OCI-LY1 (cell line): Measurements from ENCODE around the gene DYNC1LI1.

Experiments used
- H2AFZ ChIP-seq: fragments of 200-600 bp; sonication (generic), shearing (Covaris generic); 2 replicates; pipeline ENCODE4 v1.6.0; 2014; ENCODE audit warnings: antibody characterized with exemption, mild to moderate bottlenecking, low read length
- H3F3A ChIP-seq: fragments of 200-600 bp; sonication (generic), shearing (Covaris generic); 2 replicates; pipeline ENCODE4 v1.6.0; 2014; ENCODE audit warnings: mild to moderate bottlenecking, antibody characterized with exemption, low read length, moderate library complexity; ENCODE audit not compliant: insufficient read depth
- H3K27ac ChIP-seq: fragments of 200-600 bp; sonication (generic); 2 replicates; pipeline ENCODE4 v1.5.1; 2014; ENCODE audit warnings: low read length, mixed run types, mild to moderate bottlenecking, low read depth; ENCODE audit not compliant: poor library complexity, severe bottlenecking
- H3K27me3 ChIP-seq: fragments of 200-600 bp; sonication (generic); 2 replicates; pipeline ENCODE4 v1.6.0; 2014; ENCODE audit warnings: antibody characterized with exemption, mild to moderate bottlenecking, low read length, moderate library complexity; ENCODE audit not compliant: insufficient read depth
- H3K36me3 ChIP-seq: fragments of 200-600 bp; sonication (generic); 2 replicates; pipeline ENCODE4 v1.6.1; 2014; ENCODE audit warnings: mild to moderate bottlenecking, antibody characterized with exemption, low read length, moderate library complexity, mixed read lengths; ENCODE audit not compliant: insufficient read depth
- H3K4me1 ChIP-seq: fragments of 200-600 bp; sonication (generic); 2 replicates; pipeline ENCODE4 v1.5.1; 2014; ENCODE audit warnings: mild to moderate bottlenecking, low read length, moderate library complexity; ENCODE audit not compliant: insufficient read depth, severe bottlenecking
- H3K4me2 ChIP-seq: fragments of 200-600 bp; sonication (generic), shearing (Covaris generic); 2 replicates; pipeline ENCODE4 v1.6.1; 2014; ENCODE audit warnings: low read length
- H3K4me3 ChIP-seq: fragments of 200-600 bp; sonication (generic); 2 replicates; pipeline ENCODE4 v1.5.1; 2014; ENCODE audit warnings: low read length, low read depth, mild to moderate bottlenecking, mixed read lengths; ENCODE audit not compliant: poor library complexity, severe bottlenecking
- H3K79me2 ChIP-seq: fragments of 200-600 bp; shearing (Covaris generic); 2 replicates; pipeline ENCODE4 v1.6.1; 2016; ENCODE audit warnings: mixed run types, low read length, mixed read lengths; ENCODE audit not compliant: insufficient read depth
- H3K9ac ChIP-seq: fragments of 200-600 bp; sonication (generic), shearing (Covaris generic); 2 replicates; pipeline ENCODE4 v1.6.1; 2014; ENCODE audit warnings: mild to moderate bottlenecking, low read length, mixed read lengths
- H3K9me2 ChIP-seq: fragments of 200-600 bp; sonication (generic), shearing (Covaris generic); 2 replicates; pipeline ENCODE4 v1.6.1; 2014; ENCODE audit warnings: low read depth, mild to moderate bottlenecking, low read length, mixed read lengths
- H3K9me3 ChIP-seq: fragments of 200-600 bp; shearing (Covaris generic); 2 replicates; pipeline ENCODE4 v1.6.1; 2014; ENCODE audit warnings: low read length, mixed read lengths
- H4K20me1 ChIP-seq: fragments of 200-600 bp; sonication (generic), shearing (Covaris generic); 2 replicates; pipeline ENCODE4 v1.6.0; 2016; ENCODE audit warnings: mild to moderate bottlenecking, low read length; ENCODE audit not compliant: insufficient read depth
- EZH2 ChIP-seq: fragments of 200-600 bp; sonication (generic), shearing (Covaris generic); IDR thresholded peaks from 2 replicates; pipeline ENCODE4 v1.8.0; 2017; ENCODE audit warnings: borderline replicate concordance, mixed run types, mild to moderate bottlenecking, antibody characterized with exemption, low read length, moderate library complexity, mixed read lengths
- TF ChIP-seq, protein P1 (sequence below): fragments of 200-600 bp; sonication (generic), shearing (Covaris generic); IDR thresholded peaks from 2 replicates; pipeline ENCODE4 v1.5.1; 2017; ENCODE audit warnings: mild to moderate bottlenecking, antibody characterized with exemption, low read length, moderate library complexity, mixed read lengths

Gene DYNC1LI1

DNA sequence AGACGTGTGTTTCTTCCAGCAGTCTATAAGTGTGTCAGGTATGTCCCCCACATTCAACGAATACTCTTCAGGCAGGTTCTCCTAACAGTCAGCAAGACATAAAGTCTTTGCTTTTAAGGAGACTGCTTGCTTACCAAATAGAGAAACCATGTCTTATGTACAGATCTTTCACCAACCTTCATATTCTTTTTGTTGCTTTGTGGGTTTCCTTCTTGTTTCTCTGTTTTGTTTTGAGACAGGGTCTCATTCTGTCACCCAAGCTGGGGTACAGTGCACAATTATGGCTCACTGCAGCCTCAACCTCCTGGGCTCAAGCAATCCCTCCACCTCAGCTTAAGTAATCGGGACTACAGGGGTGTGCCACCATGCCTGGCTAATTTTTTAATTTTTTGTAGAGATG lies 14.3 kb downstream of the DYNC1LI1 start:
- Histone ChIP-seq H3F3A (no peaks in the 10 kb centered on the region), H3K4me3 (no peak overlapping the region), H3K4me1 (peaks cover 5% of the 10 kb centered on the region), H3K27me3 (no peaks in the 10 kb centered on the region), H3K27ac (no peak overlapping the region), H3K79me2 (peaks cover 29% of the 10 kb centered on the region), H2AFZ (no peak overlapping the region), H3K9me2 (no peaks in the 10 kb centered on the region), H4K20me1 (0 out of 2 replicates have a peak, but pooled peaks cover 5% of the 10 kb centered on the region), H3K9ac (no peak overlapping the region), H3K36me3 (0 out of 2 replicates have a peak, but pooled peaks cover 3% of the 10 kb centered on the region), H3K9me3 (no peaks in the 10 kb centered on the region), H3K4me2 (no peak overlapping the region)
- TF ChIP-seq, protein P1, sequence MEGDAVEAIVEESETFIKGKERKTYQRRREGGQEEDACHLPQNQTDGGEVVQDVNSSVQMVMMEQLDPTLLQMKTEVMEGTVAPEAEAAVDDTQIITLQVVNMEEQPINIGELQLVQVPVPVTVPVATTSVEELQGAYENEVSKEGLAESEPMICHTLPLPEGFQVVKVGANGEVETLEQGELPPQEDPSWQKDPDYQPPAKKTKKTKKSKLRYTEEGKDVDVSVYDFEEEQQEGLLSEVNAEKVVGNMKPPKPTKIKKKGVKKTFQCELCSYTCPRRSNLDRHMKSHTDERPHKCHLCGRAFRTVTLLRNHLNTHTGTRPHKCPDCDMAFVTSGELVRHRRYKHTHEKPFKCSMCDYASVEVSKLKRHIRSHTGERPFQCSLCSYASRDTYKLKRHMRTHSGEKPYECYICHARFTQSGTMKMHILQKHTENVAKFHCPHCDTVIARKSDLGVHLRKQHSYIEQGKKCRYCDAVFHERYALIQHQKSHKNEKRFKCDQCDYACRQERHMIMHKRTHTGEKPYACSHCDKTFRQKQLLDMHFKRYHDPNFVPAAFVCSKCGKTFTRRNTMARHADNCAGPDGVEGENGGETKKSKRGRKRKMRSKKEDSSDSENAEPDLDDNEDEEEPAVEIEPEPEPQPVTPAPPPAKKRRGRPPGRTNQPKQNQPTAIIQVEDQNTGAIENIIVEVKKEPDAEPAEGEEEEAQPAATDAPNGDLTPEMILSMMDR = no peak

DNA sequence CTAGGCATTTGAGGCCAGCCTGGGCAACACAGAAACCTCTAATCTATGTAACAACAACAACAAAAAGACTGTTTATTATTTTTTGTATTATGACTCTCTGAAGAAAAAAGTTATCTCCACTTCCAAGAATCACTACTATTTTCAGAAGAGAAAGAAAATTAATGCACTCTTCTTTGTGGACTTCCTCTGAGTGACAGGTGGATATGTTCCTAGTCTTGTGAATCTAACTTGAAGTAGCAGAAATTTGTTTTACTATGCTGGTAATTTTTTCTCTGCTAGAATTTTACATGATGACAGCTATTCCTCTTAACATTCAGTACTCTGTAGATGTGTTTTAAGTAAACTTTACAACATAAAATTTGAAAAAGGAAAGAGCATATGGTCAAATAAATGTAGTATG lies 16.7 kb downstream of the DYNC1LI1 start:
- H3K4me3 ChIP-seq = no peak overlapping the region
- H3K4me2 ChIP-seq = no peak overlapping the region
- no peak overlapping the region for H2AFZ ChIP-seq
- no peaks in the 10 kb centered on the region for H3K27me3 ChIP-seq
- H3K4me1 ChIP-seq = peaks cover 11% of the 10 kb centered on the region
- no peak overlapping the region for H3K9ac ChIP-seq
- no peaks in the 10 kb centered on the region for H3K9me2 ChIP-seq
- 0 out of 2 replicates have a peak, but pooled peaks cover 3% of the 10 kb centered on the region for H3K36me3 ChIP-seq
- H3F3A ChIP-seq = no peaks in the 10 kb centered on the region
- no peaks in the 10 kb centered on the region for H3K9me3 ChIP-seq
- TF ChIP-seq EZH2 = no peak
- TF ChIP-seq, protein P1 = no peak
- H3K79me2 ChIP-seq = peaks cover 40% of the 10 kb centered on the region
- 0 out of 2 replicates have a peak, but pooled peaks cover 5% of the 10 kb centered on the region for H4K20me1 ChIP-seq
- H3K27ac ChIP-seq = no peak overlapping the region

DNA sequence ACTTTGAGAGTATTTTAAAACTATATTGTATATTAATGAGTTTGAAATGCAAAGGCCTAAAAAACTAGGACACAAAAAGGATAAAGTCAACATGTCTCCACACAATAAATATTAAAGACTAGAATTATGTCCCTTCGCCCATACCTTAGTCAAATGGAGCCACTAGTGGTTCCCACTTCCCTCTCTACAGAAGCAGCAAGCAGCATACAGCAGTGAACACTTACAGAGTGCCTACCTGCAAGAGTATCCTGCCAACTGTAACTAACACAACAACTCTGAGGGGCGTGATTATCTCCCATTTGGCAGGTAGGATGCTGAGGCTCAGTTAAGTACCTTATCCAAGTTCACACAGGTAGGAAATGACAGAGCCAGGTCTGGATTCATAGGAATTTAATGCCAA lies 17.2 kb downstream of the DYNC1LI1 start:
- H3K4me3 ChIP-seq = no peak overlapping the region
- H3K9ac ChIP-seq = no peak overlapping the region
- H3F3A ChIP-seq = no peaks in the 10 kb centered on the region
- no peak for TF ChIP-seq EZH2
- TF ChIP-seq, protein P1 = no peak
- H3K36me3 ChIP-seq = no peaks in the 10 kb centered on the region
- peaks cover 11% of the 10 kb centered on the region for H3K4me1 ChIP-seq
- 0 out of 2 replicates have a peak, but pooled peaks cover 5% of the 10 kb centered on the region for H4K20me1 ChIP-seq
- no peaks in the 10 kb centered on the region for H3K27me3 ChIP-seq
- H3K27ac ChIP-seq = no peak overlapping the region
- no peaks in the 10 kb centered on the region for H3K9me2 ChIP-seq
- H3K9me3 ChIP-seq = no peaks in the 10 kb centered on the region
- H3K79me2 ChIP-seq = peaks cover 45% of the 10 kb centered on the region
- H2AFZ ChIP-seq = no peak overlapping the region
- H3K4me2 ChIP-seq = no peak overlapping the region
